Measurements from ENCODE around the gene FZR1.

FZR1 gene

GRCh38 chr19:3505598-3506383 is at the start of gene FZR1:
Gene FZR1, plus strand, starts transcription at chr19:3506311. Its CDS starts 16,679 bp downstream, at chr19:3522990.
- peak; percentile 86 for DNase-seq

DNA sequence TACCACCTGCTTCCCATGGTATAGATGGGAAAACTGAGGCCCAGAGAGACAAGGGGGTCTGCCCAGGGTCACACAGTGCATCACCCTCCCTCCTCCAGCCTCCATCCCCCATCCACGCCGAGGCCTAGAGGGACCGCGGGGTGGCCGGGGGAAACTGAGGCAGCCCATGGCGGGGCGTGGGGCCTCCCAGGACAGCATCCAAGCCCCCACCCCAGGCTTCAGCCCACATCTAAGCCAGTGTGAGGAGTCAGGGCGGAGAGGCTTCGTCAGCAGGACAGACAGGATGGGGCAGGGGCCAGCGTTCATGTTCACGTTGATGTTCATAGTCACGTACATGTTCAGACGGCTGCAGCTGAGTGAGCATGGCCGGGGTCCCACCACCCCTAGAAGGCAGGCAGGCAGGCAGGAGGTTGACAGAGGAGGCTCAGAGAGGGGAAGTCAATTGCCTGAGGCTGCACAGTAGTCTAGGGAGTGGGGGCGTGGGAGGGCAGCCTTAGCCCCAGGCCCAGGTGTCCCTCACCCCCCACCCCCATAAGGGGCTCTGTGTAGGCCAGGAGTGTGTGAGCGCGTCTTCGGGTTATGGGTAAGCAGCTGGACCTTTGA is 49.1 kb upstream of the FZR1 start:
- DNase-seq: no peak

DNA sequence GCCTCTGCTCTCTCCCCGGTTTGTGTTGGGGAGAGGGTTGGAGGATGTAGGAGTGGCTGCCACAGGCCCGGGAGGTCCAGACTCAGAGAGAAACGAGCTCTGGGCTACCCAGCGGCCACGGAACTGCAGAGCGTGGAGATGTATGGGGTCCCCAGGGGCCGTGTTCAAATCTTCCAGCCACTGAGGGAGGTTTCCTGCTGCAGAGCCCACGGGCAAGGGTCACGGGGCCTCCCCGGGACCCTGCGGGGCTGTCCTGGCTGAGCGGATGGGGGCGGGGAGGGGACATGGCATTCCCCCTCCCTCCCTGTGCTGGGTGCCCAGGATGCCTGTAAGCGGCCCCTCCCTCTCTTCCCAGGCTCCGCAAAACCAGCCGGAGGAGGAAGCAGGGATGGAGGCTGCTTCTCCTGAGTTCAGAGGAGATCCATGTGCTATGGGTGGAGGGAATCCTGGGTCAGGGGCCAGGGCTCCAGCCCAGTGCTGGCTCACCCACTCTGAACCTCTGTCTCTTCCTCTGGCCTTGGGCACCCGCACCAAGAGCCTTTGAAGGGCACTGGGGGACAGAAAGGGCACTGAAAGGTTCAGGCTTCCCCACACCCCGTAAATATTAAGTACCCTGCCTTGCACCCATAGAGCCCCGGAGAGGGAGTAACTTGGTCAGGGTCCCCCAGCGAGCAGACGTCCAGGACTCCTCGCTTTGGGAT is 48.4 kb upstream of the FZR1 start:
- DNase-seq: no peak

DNA sequence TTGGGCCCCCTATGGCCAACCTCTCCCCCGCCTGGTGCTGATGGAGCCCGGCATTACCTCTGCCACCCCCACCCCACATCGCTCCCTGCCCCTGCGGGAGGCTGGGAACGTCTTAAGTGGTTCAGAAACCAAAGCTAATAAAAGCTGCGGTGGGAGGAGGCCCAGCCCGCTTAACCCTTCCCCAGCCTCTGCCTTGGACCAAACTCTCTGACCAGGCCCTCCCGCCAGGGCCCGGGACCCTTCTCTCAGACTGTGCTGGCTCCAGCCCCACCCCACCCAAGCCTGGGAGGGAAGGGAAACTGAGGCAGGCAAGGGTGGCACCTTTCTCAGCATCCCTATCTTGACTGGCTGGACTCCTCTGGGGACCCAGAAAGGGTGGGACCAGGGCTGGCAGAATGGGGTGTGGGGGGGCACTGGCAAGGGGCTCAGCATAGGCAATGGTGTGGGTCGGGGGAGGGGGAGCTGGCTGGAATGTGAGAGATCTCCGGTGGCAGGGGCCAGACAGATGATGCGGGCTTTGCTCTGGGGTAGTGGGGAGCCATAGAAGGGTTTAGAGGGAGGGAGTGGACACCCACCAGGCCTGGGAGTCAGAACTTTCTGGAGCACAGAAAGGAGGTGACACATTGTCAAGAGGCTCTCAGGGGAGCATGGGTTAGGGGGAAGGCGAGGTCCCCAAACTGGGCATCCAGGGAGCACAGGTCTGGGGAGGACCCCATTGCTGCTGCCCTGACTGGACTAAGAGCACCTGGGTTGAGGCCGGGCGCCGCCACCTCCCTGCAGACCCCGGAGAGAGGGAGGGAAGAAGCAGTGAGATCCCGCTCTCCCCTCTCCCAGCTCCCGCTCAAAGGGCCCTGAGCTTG is 47.7 kb upstream of the FZR1 start:
- no peak for DNase-seq

GRCh38 chr19:3459089-3459881 is 46.8 kb upstream of the FZR1 start:
- no peak for DNase-seq

- no peak for DNase-seq
Measured at GRCh38 chr19:3459965-3460582, 46.0 kb upstream of the FZR1 start.

- DNase-seq: no peak
Measured at GRCh38 chr19:3462991-3463713, 43.0 kb upstream of the FZR1 start.

DNA sequence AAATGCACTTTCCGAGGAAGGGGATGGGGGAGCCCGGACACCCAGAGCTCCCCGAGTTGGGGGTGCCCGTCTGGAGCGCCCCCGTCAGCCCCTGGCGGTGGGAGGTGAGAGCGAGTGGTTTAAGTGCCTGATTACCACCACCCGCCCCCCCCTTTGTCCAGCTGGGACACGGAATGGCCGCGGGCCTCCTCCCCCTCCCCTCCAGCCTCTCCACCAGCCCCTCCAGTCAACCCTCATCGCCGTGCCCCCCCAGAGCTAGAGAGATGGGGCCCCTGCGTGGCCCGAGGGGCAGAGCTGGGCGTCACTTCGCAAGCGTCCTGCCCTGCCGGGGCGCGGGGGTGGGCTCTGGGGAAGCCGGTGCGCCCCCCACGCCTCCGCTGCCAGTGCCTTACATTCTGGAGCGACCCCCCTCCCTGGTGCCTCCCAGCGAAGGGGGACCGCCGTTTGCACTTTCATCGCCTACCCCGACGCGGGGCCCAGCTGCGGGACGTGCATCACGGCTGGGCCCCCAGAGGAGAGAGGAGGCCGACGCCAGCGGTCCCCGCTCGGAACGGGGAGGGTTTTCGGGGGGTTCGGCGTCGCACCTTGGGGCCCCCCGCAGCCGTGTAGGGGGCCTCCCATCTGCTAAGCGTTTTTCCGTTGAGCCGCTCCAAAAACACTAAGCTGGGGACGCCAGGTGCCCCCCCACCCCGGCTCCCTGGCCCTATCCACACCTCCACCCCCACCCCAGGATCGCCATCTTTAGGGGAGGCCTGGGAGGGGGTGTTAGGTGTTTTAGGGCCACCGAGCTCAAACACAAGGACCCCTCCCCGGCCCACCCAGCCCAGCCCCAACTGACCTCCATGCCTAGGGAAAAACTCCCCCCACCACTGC is 42.2 kb upstream of the FZR1 start:
- DNase-seq: no peak

DNA sequence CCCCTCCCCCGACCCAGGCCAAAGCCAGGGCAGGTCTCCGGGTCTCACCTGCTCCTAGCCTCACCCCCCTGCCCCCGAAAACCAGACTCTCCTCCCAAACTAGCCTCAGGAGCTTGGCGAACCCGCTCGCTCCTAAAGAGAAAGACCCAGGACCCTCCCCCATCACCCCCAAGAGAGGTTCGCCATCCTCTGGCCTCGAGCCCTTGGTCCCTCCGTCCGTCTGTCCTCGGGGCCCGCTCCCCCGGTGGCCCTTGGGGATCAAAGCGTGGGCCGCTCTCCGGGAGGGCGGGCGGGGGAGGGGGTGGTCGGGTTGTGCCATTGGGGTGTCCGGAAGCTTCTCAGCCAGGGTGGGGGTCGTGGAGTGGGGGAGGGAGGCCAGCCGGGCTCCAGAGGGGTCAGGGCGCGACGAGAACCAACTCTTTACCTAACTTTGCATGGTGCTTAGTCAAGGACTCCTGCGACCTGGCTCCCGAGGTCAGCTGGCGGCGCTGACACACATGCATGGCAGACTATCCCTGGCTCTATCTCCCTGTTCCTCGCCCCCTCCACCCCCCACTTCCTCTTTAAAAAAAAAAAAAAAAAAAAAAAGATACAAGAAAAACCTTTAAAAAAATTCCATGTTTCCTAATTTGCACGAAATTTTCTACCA is 41.4 kb upstream of the FZR1 start:
- no peak for DNase-seq

- no peak for DNase-seq
Measured at GRCh38 chr19:3465552-3465951, 40.6 kb upstream of the FZR1 start.

DNA sequence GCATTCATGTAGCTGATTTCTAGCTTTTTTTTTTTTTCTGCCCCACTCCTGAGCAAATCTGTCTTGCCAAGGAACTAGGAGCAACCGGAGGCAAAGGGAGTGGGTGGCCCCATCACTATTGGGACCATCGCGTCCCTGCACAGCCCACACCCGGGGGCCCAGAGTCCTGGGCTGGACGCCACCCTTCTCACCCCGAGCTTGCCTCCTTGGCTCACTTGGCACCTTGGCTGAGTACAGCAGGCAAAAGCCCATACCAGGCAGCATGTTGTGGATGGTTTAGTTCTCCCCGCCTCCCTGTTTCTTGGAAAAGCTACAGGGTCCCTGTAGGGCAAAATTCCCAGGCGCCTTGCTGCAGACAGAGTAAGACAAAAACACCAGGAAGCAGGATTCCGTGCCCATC is 39.5 kb upstream of the FZR1 start:
- no peak for DNase-seq

DNA sequence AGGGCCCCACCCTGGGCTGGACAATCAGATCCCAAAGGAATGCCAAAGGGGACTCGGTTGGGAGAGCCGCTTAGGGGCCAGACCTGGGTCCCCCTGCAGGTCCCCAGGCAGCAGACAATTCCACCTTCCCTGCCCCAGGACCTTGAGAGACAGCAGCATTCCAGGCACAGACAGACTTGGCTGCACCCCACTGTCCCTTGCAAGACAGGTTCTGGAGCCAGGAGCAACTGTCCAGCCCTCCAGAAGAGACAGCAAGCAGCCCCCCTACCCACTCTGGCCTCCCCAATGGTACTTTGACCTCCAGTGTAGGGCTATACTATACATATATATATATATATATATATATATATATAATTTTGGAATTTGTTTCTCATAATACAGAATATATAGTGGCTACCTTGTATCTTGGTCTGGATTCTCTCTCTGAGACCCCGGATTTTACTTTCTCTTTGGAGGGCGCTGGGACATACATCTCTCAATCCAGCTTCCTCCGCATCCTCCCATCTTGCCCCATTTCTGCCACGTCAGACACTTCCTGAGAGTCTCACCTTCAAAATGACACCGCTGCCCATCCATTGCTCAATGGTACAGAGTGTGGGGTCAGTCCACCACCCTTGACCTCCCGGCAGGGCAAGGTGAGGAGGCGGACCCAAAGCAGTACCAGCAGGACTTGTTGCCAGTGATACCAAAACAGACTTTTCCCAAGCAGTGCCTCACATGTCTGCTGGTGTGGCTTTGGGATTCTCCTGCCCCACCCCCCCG is 38.5 kb upstream of the FZR1 start:
- DNase-seq: no peak

GRCh38 chr19:3468211-3468610 is 37.9 kb upstream of the FZR1 start:
- DNase-seq: no peak

GRCh38 chr19:3469638-3470499 is 36.2 kb upstream of the FZR1 start:
- no peak for DNase-seq

- DNase-seq: no peak
Measured at GRCh38 chr19:3470500-3471128, 35.5 kb upstream of the FZR1 start.

- no peak for DNase-seq
Measured at GRCh38 chr19:3471954-3472655, 34.0 kb upstream of the FZR1 start.

DNA sequence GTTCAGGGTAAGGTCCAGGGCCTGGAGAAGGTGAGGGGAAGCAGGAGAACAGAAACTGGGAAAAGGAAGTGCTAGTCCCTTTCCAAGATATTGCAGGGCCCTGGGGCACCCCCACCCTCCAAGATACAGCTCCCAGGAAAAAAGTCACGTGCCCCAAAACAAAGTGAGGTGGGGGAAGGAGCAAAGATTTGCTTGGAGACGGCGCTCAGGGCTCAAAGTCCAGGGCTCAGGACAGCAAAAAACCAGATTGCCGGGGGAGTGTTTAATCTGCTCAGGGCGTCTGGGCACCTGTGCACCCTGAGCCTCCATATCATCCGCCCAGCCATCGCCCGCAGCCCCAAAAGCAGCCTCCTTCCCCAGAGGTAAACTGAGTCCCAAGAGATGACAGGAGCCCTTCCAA is 32.1 kb upstream of the FZR1 start:
- DNase-seq: no peak

All from NCI-H2029 treated with DMSO at 0.1 percent for 48 hours (cell line).